D721Med (cell line): ENCODE measurements around the gene MARS1.

Experiments used
- DNase-seq: peaks from one replicate; pipeline ENCODE4 v3.0.0; 2011; ENCODE audit warnings: low spot score; ENCODE audit not compliant: insufficient read length
- FAIRE-seq: peaks from 2 replicates; lab custom pipeline; 2011; peaks lifted over from hg19 to GRCh38; lab: Jason Lieb, UNC
- CTCF ChIP-seq: IDR thresholded peaks from 2 replicates; pipeline ENCODE4 v1.5.1; 2012; ENCODE audit warnings: mild to moderate bottlenecking, control low read depth; ENCODE audit not compliant: insufficient read depth; ENCODE audit errors: missing control alignments

The MARS1 gene

GRCh38 chr12:57473886-57474285 is 14.0 kb upstream of the MARS1 start:
- DNase-seq, result no peak
- no peak for TF ChIP-seq CTCF
- no peak for FAIRE-seq

- TF ChIP-seq CTCF, result no peak
- FAIRE-seq, result no peak
- DNase-seq, result no peak
Observed at GRCh38 chr12:57474430-57474829, 13.4 kb upstream of the MARS1 start.

GRCh38 chr12:57474862-57475261 is 13.0 kb upstream of the MARS1 start:
- DNase-seq (no peak), FAIRE-seq (no peak)
- no peak for TF ChIP-seq CTCF

GRCh38 chr12:57475271-57476161 is 12.4 kb upstream of the MARS1 start:
- TF ChIP-seq CTCF, result no peak
- FAIRE-seq, result no peak

GRCh38 chr12:57476162-57476992 is 11.5 kb upstream of the MARS1 start:
- TF ChIP-seq CTCF, result no peak
- DNase-seq (no peak), FAIRE-seq (no peak)

More at GRCh38 chr12:57475271-57476161, 12.4 kb upstream of the MARS1 start:
- DNase-seq, result no peak

GRCh38 chr12:57476993-57477709 is 10.7 kb upstream of the MARS1 start:
- FAIRE-seq, result no peak
- DNase-seq, result no peak
- no peak for TF ChIP-seq CTCF
